Measurements from ENCODE around the gene CACNA1D.
"Not testable (repeated sequence)": the region's sequence is repeated elsewhere in the genome, so short reads cannot be mapped to it uniquely, and the experiment has no call there.

The CACNA1D gene

DNA sequence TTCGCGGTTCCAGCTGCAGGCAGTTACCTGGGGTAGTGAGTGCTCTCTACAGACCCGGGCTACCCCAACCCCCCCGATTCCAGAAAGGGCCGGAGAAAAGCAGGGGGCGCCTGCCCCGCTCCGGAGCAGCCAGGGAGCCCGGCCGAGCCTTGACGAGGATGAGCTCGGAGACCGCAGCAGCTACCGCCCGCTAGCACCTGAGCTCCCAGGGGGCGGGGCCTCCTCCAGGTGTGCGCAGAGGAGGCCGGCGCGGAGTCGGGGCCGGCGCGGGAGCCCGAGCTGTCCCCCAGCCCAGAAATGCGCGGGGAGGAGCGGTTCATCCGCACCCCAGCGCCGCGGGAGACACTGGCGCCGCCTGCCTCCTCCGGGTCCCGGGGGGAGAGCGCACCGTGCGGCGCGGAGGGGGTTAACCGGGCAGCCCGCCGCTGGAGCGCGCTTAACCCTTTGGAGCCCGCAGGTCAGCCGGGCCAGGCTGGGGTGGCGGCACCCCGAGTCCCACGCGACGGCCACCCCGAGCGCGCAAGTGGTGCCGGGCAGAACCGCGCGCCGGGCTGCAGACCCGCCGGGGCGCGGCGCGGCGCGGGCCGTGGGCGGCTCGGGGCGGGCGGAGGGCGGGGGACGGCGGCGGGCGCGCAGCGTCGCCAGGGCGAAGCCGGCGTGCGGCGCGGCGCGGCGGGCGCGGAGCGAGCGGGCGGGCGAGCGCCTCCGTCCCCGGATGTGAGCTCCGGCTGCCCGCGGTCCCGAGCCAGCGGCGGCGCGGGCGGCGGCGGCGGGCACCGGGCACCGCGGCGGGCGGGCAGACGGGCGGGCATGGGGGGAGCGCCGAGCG lies at the start of gene CACNA1D:
Gene CACNA1D, plus strand, starts transcription at position 649 of the 829 bp plus-strand sequence. CDS start 556 bp downstream, outside the sequence.
- DNase-seq (ENCODE audit: low spot score) = peak; percentile 53

DNA sequence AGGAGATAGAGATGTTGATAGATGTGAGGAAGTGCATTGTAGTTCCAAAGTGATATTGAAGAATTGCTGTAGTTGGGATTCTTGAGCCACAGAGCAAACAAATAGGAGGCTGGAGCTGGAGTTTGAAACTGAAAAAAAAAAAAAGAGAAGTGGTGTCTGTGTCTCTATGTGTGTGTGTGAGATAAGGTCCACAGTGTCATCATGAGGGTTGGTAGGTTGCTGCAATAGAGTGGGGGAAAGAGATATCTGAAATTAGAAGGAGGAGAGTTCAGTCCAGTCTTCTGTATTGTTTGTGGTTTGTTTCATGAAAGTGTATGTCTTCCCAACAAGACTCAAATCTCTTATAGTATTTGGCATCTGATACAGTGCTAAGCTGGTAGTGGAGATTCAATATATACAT lies 37.3 kb upstream of the CACNA1D start:
- no peak for DNase-seq (ENCODE audit: low spot score)

DNA sequence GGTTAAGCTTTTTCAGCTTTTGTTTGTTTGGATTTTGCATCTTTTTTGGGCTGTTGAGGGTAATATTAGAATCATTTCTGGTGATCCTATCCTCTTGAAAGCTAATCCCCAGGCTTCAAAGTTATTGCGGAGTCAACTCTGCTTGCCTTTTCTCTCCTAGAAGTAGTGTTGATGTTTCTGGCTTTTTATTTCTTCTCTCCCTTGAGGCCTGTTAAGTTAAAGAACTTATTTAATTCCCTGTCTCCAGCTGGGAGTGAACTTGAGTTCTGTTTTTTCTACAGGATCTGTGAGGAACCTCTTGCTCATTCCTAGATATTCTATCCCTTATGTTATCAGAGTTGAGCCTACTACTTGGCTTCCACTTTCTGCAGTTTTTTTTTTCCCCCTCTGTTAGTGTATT lies 34.1 kb upstream of the CACNA1D start:
- no peak for DNase-seq (ENCODE audit: low spot score)

DNA sequence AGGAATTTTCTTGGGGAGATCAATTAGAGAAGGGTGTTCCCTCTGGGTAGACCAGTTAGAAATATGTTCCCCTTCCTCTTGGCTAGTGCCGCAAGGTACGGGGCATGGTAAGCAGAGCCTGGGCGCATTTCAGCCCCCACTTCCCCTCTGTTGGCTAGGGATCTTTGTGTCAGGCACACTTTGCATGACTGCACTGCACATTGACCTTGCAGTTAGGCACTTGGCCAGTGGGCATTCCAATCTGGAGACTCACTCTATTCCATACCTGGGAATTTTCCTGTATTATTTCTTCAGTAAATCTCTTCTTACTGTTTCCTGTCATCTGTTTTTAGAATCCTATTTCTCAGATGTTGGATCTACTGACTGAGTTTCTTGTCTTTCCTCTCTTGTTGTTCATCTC lies 30.0 kb upstream of the CACNA1D start:
- no peak for DNase-seq (ENCODE audit: low spot score)

DNA sequence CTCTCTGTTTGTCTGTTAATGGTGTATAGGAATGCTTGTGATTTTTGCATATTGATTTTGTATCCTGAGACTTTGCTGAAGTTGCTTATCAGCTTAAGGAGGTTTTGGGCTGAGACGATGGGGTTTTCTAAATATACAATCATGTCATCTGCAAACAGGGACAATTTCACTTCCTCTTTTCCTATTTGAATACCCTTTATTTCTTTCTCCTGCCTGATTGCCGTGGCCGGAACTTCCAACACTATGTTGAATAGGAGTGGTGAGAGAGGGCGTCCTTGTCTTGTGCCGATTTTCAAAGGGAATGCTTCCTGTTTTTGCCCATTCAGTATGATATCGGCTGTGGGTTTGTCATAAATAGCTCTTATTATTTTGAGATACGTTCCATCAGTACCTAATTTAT lies 24.7 kb upstream of the CACNA1D start:
- DNase-seq (ENCODE audit: low spot score) = not testable (repeated sequence)

DNA sequence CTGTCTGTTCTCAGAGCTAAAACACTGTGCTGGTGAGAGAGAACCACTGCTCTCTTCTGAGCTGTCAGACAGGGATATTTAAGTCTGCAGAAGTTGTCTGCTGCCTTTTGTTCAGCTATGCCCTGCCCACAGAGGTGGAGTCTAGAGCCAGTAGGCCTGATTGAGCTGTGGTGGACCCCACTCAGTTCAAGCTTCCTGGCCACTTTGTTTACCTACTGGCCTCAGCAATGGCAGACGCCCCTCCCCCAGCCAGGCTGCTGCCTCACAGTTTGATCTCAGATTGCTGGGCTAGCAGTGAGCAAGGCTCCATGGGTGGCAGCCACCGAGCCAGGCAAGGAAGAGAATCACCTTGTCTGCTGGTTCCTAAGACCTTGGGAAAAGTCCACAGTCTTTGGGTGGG lies 21.0 kb upstream of the CACNA1D start:
- DNase-seq (ENCODE audit: low spot score) = no peak

DNA sequence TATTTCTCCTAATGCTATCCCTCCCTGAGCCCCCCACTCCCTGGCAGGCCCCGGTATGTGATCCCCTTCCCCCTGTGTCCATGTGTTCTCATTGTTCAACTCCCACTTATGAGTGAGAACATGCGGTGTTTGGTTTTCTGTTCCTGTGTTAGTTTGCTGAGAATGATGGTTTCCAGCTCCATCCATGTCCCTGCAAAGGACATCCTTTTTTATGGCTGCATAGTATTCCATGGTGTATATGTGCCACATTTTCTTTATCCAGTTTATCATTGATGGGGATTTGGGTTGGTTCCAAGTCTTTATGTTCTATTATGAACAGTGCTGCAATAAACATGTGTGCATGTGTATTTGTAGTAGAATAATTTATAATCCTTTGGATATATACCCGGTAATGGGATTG lies 18.0 kb upstream of the CACNA1D start:
- DNase-seq (ENCODE audit: low spot score) = not testable (repeated sequence)

DNA sequence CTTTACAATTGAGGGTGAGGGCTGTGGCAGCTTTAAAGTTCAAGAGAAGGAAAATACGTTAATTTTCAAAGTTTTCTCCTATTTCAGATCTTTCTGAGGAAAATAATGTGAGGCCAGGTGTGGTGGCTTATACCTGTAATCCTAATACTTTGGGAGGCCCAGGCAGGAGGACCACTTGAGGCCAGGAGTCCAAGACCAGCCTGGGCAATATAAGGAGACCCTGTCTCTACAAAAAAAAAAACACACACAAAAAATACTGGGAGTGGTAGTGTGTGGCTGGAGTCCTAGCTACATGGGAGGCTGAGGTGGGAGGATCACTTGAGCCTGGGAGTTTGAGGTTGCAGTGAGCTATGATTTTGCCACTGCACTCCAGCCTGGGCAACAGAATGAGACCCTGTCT lies 16.7 kb upstream of the CACNA1D start:
- DNase-seq (ENCODE audit: low spot score) = not testable (repeated sequence)

DNA sequence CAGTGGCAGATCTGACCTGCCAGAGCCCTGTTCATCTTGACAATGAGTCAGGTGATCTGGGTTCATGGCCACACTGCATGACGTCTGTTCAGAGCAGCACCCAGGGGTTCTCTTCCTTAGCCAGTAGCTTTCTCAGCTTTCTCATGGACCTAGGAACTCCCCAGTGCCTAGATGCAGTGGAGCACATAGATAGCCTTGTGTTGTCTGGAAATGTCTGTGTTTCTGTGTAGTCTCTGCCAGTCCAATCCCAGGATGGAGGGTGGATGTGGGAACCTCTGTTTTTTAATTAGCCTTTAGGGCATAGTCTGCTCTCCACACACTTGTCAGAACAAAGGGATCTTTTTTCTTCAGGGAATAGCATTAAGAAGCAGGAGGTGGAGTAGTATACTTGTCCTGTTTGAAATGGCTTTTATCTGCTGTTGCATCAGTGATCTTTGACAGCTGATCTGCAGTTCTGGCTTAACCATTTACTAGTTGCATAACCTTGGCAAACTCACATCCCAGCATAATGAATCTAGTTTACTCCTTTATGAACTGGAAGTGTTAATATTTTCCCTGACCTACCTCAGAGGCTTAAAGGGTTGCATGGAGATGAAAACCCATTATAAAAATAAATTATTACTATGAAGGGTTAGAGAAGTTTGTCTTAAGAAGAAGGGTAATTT lies 16.1 kb upstream of the CACNA1D start:
- DNase-seq (ENCODE audit: low spot score) = no peak

DNA sequence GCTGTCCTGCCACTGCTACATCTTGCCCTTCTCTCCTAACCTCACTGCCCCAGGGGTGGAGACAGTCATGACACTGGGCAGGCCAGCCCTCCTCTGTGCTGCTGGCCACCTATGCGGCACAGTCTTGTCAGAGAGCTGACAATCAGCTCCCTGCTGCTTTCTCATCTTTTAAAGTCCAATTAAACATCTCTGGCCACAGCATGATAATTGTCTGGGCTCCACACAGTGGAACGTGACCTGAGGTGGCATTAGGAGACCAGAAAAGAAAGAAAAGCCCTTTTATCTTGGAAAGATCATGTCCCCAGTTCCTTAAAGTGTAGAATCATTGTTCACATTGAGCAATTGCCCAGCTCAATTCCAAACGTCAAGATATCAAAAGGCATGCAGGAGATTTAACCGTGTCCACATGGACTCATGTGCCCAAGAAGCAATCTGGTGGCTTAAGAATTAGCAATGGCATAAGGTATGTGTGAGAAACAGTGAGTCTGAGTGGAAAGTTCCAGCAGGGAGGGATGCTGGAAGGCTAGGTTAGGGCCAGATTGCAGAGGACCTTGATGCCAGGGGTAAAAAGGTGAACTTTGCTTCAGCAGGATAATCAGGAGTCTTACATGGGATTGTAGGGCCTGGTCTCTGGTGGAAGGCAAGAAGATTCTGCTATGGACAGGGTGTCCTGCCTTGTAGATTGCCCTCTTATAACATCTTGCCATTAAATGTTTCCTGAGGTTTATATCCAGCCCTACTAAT lies 15.3 kb upstream of the CACNA1D start:
- DNase-seq (ENCODE audit: low spot score) = no peak

DNA sequence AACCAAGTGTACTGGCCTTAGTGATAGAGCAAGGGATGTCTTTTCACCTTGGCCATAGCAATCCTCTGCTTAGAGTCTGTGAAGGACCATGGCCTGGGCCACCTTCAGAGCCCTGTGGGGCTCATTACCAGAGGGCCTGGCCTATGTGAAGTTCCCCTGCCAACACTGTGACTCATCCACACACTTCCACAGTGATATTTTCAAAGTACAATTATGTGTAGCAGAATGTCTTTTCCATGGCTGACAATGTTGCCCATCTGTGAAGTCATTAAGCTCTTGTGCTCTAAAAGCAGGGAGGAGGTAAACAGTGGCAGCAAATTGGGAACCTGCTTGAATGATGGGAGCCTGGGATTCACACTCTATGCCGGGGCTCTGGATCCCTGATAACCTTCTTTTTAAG lies 12.2 kb upstream of the CACNA1D start:
- no peak for DNase-seq (ENCODE audit: low spot score)

DNA sequence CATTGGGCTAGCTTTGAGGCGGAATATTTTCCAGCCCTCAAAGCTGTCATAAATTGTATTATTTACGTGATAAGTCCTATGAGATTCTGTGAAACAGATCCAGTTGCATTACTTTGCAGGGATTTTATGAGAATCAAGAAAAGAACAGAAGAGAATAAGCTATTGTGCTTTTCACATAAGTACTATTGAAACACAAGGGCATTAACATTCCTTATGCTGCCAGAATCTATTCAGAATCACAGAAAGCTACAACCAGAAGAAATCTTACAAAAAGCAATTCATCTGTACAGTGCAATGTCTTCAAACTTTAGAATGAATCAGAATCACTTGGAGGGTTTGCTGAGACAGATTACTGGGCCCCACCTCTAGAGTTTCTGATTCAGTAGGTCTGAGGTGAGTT lies 10.6 kb upstream of the CACNA1D start:
- no peak for DNase-seq (ENCODE audit: low spot score)

DNA sequence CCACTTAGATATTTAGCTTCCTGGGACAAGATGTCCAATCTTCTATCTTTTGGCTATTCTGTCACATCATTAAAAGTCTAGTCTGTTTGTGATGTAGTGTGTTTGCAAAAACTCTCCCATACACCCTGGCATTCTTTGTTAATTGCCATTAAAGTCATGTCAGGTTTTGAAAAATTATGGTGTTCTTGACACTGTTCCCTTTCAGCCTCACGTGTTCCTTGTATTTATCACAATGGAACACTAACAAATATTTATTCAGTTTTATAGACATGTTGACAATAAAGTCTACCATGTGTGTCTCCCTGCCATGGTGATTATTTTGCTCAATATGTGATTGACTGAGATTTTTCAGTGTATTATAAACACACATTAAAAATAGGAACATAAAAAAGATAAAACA lies 9.4 kb upstream of the CACNA1D start:
- DNase-seq (ENCODE audit: low spot score) = no peak

DNA sequence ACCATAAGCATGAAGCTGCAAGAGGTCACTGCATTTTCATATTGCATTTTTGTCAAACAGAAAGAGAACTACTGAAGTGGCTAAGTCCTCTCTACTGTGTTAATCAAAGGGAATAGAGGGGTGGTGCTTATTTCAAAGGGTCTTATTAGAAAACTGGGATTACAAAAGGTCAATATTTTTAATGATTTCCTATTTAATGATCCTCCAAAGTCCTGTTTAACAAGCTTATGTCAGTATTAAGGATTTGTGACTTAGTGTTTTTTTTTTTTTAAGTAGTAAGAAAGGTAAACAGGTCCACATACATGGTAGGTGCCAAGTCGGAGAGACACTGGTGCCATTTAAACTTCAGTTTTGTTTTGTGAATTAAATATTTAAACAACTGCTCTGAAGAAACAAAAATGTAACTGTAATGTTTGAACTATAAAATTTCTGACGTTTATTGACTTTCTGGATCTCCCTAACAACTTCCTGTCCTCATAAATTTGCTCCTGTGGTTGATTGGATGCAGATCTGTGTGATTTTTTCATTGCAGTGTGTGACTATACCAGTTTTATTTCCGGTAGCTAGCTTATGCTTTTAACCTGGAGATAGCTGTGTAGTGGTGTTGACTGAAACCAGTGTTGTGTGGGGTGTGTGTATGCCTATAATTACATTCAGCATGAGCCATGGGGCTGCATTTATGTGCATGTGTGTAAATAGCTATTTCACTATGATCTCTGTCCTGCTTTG lies 8.6 kb upstream of the CACNA1D start:
- no peak for DNase-seq (ENCODE audit: low spot score)

DNA sequence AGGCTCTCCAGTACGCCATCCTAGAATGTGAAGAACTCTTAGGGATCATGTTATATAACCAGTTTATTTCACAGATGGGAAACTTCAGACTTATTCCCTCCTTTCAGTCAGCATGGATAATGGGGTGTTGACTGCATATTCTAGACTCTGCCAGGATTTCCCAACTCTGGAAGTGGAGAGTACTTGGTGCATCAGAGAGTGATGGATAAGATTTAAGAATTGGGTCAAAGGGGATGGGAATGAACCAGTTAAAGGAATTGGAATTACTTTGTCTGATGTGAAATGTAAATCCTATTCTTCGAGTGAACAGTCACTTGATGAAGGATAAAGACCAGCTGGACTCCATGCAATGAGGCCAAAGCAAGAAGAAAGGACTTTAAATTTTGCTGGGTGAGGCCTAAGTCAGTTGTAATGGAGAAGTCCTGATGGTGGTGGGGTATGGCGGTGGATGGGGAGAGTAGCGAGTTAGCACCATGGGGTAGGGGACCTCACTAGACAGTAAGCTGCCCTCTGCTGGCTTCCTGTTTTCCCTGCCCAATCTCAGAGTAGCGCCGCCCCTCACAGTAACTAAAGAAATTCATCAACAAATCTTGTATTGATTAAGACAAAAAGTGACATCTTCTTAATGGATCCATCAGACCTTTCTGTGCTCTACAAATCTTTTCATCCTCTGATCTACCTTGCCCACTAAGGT lies 7.3 kb upstream of the CACNA1D start:
- DNase-seq (ENCODE audit: low spot score) = no peak

DNA sequence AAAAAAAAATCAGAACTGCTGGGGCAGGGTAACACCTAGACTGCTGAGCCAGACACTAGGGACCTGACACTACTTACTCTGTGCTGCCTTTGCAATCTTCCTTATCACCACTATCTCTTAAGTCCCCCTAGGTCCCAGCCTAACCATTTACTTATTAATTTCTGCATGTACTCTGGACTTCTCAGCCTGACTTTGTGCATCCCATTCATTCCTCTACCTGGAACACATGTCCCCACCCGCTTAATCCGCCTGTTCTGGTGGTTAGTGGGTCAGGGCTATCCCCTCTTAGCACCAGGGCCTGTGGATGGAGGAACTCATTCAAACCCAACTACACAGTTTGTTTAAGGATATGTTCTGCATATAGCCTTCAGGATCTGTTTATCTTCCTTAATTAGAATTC lies 5.0 kb upstream of the CACNA1D start:
- DNase-seq (ENCODE audit: low spot score) = no peak

DNA sequence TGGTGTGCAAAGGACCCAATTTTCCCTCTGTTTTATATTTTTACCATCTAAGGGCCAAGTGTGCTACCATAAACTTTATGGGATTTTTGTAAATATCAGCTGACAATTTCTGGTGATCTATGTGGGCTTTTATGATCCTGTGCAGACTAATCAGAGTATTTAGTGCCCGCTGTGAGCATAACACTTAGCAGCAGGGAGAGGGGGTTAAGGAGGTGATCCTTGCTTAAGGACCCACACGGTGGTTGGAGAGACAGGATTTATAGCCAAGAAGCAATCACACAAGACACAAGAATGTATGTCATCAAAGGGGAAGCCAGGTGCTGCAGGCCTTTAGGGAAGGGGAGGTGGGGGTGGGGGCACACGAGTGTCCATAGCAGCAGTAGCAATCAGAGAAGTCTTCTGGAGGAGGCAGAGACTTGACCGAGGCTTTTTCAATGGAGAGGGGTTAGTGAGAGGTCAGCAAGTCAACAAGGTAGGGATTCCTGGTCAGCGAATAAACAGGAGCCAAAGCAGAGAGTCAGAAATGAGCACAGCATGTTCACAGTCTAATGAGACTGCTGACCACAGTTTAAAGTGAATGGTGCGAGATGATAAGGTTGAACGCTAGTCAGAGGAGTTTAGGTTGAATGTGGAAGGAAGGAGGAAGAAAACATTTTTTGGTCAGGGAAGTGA lies 4.5 kb upstream of the CACNA1D start:
- no peak for DNase-seq (ENCODE audit: low spot score)

DNA sequence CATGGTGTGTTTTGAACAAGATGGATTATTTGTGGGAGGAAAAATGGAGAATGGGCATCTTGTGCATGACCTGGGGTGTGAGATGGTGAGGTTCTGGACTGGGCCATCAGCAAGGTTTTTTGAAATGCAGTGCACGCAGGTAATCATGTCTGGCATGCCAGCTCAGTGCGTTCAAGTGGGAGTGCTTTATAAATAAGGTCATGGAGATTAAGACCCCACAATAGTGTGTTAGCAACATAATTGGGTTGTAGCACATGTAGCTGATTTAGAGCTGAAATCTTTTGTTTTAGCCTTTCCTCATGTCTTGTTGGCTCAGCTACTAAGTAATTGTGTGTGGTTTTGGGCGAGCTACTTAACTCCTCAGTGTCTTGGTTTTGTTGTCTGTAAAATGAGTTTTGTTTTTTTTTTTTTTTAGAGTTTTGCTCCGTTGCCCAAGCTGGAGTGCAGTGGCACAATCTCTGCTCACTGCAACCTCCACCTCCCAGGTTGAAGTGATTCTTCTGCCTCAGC lies 3.9 kb upstream of the CACNA1D start:
- DNase-seq (ENCODE audit: low spot score) = no peak

DNA sequence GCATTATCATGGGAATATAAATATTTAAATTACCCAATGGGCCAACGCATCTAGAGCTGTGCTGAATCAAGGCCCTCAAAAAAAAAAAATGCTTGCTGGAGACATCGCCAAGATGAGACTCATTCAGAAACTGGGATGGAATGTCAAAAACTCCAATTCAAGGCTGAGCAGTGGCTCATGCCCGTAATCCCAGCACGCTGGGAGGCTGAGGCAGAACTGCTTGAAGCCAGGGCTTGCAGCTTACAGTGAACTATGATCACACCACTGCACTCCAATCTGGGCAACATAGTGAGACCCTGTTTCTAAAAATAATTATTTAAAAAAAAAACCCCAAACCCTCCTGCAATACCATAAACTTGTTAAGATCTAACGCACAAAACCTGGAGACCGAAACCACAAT lies 3.1 kb upstream of the CACNA1D start:
- DNase-seq (ENCODE audit: low spot score) = no peak

DNA sequence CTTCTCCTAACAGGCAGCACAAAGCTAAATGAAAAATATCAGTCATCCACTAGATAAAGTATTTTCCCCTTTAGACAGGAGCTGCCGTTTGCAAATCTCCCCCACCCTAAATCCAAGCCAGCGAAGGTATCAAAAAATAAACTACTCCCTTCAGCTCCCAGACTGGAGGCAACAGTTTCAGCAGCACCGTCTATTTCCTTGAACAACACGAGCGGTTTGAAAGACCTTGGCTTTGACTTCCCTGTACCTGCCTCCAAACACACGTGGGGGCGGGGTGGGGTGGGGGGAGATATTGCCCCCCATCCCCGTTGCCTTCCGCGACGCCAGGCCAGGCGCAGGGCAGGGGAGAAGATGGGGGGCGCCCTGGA lies 832 bp upstream of the CACNA1D start:
- no peak for DNase-seq (ENCODE audit: low spot score)

DNA sequence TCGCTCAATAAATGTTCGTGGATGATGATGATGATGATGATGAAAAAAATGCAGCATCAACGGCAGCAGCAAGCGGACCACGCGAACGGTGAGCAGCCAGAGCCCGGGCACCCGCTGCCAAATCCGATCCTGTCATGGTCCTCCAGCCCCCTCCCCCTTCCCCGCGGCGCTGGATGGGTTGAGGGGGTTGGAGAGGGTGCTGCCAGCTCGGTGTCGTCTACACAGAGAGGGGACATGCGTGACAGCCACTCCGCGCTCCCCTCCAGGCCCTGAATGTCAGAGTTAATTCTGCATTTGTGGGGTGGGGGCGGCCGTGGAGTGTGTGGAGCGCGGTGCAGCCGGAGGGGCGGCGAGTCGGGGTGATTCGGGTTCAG lies 722 bp downstream of the CACNA1D start:
- DNase-seq (ENCODE audit: low spot score) = no peak

Data from AG08396 (cell line).